HuH-7.5 (cell line): Measurements from ENCODE around the gene INAFM1.

Experiments used
- DNase-seq: peaks from one replicate; pipeline ENCODE4 v3.0.0; 2011; ENCODE audit warnings: low spot score

Gene INAFM1

GRCh38 chr19:47274071-47274890 is at the start of gene INAFM1:
Gene INAFM1, plus strand, starts transcription at chr19:47274885. Its CDS starts 35 bp downstream, at chr19:47274920.
- DNase-seq: peak; percentile 94

GRCh38 chr19:47225746-47226425 is 48.8 kb upstream of the INAFM1 start:
- peak; percentile 95 for DNase-seq

GRCh38 chr19:47226426-47227351 is 48.0 kb upstream of the INAFM1 start:
- peak; percentile 87 for DNase-seq

- peak; percentile 93 for DNase-seq
Observed at GRCh38 chr19:47227352-47228167, 47.1 kb upstream of the INAFM1 start.

GRCh38 chr19:47228168-47228936 is 46.3 kb upstream of the INAFM1 start:
- DNase-seq: peak; percentile 70

- DNase-seq: no peak
Observed at GRCh38 chr19:47228937-47229675, 45.6 kb upstream of the INAFM1 start.

- DNase-seq: no peak
Observed at GRCh38 chr19:47229676-47230053, 45.0 kb upstream of the INAFM1 start.

- peak; percentile 73 for DNase-seq
Observed at GRCh38 chr19:47230054-47230920, 44.4 kb upstream of the INAFM1 start.

GRCh38 chr19:47230921-47231214 is 43.8 kb upstream of the INAFM1 start, which contains the start of gene BBC3:
Gene BBC3, minus strand, starts transcription at chr19:47231199. Its CDS starts 2,768 bp downstream, at chr19:47228431.
- no peak for DNase-seq

GRCh38 chr19:47231215-47232054 is 43.2 kb upstream of the INAFM1 start:
- peak; percentile 73 for DNase-seq

- DNase-seq: no peak
Observed at GRCh38 chr19:47232422-47233211, 42.1 kb upstream of the INAFM1 start.

- DNase-seq: no peak
Observed at GRCh38 chr19:47236072-47236675, 38.5 kb upstream of the INAFM1 start.

GRCh38 chr19:47239152-47239551 is 35.5 kb upstream of the INAFM1 start:
- DNase-seq: no peak

- no peak for DNase-seq
Observed at GRCh38 chr19:47239610-47240296, 34.9 kb upstream of the INAFM1 start.

- no peak for DNase-seq
Observed at GRCh38 chr19:47240556-47240955, 34.1 kb upstream of the INAFM1 start.
